Measurements from ENCODE around the gene CCDC148.

- TF ChIP-seq POLR2A (IDR thresholded peaks at IDR 0.05), result no peak
- no peak for TF ChIP-seq CTCF (IDR thresholded peaks at IDR 0.05)
Observed at GRCh38 chr2:158174956-158175355, 281.6 kb downstream of the CCDC148 start.

All from Peyer's patch (tissue), 4 donors.